KMS-11 (cell line): ENCODE measurements around the gene USP48.

ENCODE experiments used
- H2AFZ ChIP-seq: fragments of 200-600 bp; sonication (generic); 2 replicates; pipeline ENCODE4 v1.6.1; 2016; ENCODE audit warnings: antibody characterized with exemption, mixed run types, low read depth
- H3K27ac ChIP-seq: fragments of 200-600 bp; sonication (generic); 2 replicates; pipeline ENCODE4 v1.6.1; 2016; ENCODE audit warnings: mild to moderate bottlenecking, mixed run types
- H3K27me3 ChIP-seq: fragments of 200-600 bp; sonication (generic); 2 replicates; pipeline ENCODE4 v1.6.1; 2017; ENCODE audit warnings: mild to moderate bottlenecking, low read depth, mixed run types, moderate library complexity; ENCODE audit not compliant: insufficient read depth
- H3K36me3 ChIP-seq: fragments of 200-600 bp; sonication (generic); 2 replicates; pipeline ENCODE4 v1.6.1; 2017; ENCODE audit warnings: mild to moderate bottlenecking, mixed run types; ENCODE audit not compliant: insufficient read depth
- H3K4me1 ChIP-seq: fragments of 200-600 bp; sonication (generic); 2 replicates; pipeline ENCODE4 v1.6.1; 2016; ENCODE audit warnings: mild to moderate bottlenecking, low read depth, mixed run types; ENCODE audit not compliant: poor library complexity, severe bottlenecking
- H3K4me2 ChIP-seq: fragments of 200-600 bp; sonication (generic); 2 replicates; pipeline ENCODE4 v1.7.0; 2016; ENCODE audit warnings: mild to moderate bottlenecking, mixed run types
- H3K4me3 ChIP-seq: fragments of 200-600 bp; sonication (generic); IDR thresholded peaks from 2 replicates; pipeline ENCODE4 v1.6.1; 2017; ENCODE audit warnings: low read depth, low read length, mixed read lengths; ENCODE audit not compliant: insufficient read depth
- H3K79me2 ChIP-seq: fragments of 200-600 bp; sonication (generic); 2 replicates; pipeline ENCODE4 v1.6.1; 2016; ENCODE audit warnings: low read depth, mixed run types; ENCODE audit not compliant: insufficient read depth
- H3K9ac ChIP-seq: fragments of 200-600 bp; sonication (generic); 2 replicates; pipeline ENCODE4 v1.6.1; 2016; ENCODE audit warnings: mild to moderate bottlenecking, mixed run types
- H4K20me1 ChIP-seq: fragments of 200-600 bp; sonication (generic); 2 replicates; pipeline ENCODE4 v1.6.1; 2016; ENCODE audit warnings: mild to moderate bottlenecking, mixed run types; ENCODE audit not compliant: insufficient read depth
- CTCF ChIP-seq: fragments of 200-600 bp; sonication (generic); conservative IDR thresholded peaks from 2 replicates; pipeline ENCODE4 v1.6.1; 2017; ENCODE audit warnings: low read depth, mild to moderate bottlenecking, antibody characterized with exemption, low read length, moderate library complexity, mixed read lengths

USP48 gene

DNA sequence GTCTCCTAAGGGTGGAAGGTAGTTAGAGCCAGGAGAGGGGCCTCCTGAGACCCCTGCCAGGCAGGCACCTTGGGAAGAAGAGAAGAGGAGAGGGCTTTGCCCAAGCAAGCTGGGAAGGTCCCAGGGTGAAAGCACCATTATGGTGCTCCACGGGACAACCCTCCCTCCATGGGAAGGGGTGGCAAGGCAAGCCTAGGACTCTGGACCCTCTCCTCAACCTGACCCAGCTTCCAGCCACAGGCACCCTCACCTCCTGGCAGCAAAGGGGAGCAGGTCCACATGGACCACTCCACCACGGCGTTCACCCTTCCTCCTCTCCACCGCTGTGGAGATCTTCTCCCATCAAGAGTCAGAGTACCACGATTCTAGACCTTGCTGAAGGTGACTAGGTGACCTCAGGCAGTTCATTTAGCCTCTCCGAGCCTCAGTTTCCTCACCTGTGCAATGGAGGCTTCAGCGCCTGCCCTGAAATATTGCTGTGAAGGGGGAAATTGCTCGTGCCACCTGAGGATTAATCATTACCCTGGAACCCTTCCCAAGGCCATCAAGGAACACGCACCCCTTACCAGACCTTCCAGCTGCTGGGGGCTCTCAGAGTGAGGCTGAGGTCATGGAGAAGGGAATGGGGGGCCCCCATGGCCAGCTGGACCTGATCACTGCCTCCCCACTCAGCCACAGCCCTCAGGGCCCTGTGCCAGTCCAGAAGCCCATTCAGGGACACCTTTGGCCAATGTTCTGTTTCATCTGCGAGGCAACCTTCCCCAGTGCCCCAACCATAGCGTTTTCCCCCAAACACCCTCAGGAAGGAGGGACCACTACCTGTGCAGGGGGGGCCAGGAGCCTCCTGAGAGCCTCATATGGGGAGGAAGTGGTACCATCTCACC is 115.4 kb downstream of the USP48 start:
- no peak overlapping the region for H3K4me3 ChIP-seq
- H3K36me3 ChIP-seq, result no peaks in the 10 kb centered on the region
- H3K79me2 ChIP-seq, result no peaks in the 10 kb centered on the region
- no peak overlapping the region for H2AFZ ChIP-seq
- H3K9ac ChIP-seq, result no peak overlapping the region
- no peak for TF ChIP-seq CTCF
- no peak overlapping the region for H3K27ac ChIP-seq
- no peak overlapping the region for H3K4me2 ChIP-seq
- H4K20me1 ChIP-seq, result no peaks in the 10 kb centered on the region
- H3K4me1 ChIP-seq, result no peaks in the 10 kb centered on the region
- peaks cover 55% of the 10 kb centered on the region for H3K27me3 ChIP-seq

GRCh38 chr1:21666576-21667320 is 116.2 kb downstream of the USP48 start:
- H3K27ac ChIP-seq, result no peak overlapping the region
- no peaks in the 10 kb centered on the region for H3K36me3 ChIP-seq
- no peak overlapping the region for H3K9ac ChIP-seq
- no peak overlapping the region for H2AFZ ChIP-seq
- no peaks in the 10 kb centered on the region for H4K20me1 ChIP-seq
- no peaks in the 10 kb centered on the region for H3K79me2 ChIP-seq
- H3K4me1 ChIP-seq, result no peaks in the 10 kb centered on the region
- H3K4me2 ChIP-seq, result no peak overlapping the region
- TF ChIP-seq CTCF, result no peak
- no peak overlapping the region for H3K4me3 ChIP-seq
- peaks cover 56% of the 10 kb centered on the region for H3K27me3 ChIP-seq

GRCh38 chr1:21665711-21666575 is 117.0 kb downstream of the USP48 start:
- TF ChIP-seq CTCF, result no peak
- no peak overlapping the region for H3K4me2 ChIP-seq
- no peak overlapping the region for H3K9ac ChIP-seq
- H3K4me1 ChIP-seq, result no peaks in the 10 kb centered on the region
- H3K36me3 ChIP-seq, result no peaks in the 10 kb centered on the region
- H3K4me3 ChIP-seq, result no peak overlapping the region
- H3K27ac ChIP-seq, result no peak overlapping the region
- H4K20me1 ChIP-seq, result no peaks in the 10 kb centered on the region
- H3K79me2 ChIP-seq, result no peaks in the 10 kb centered on the region
- peaks cover 64% of the 10 kb centered on the region for H3K27me3 ChIP-seq
- H2AFZ ChIP-seq, result no peak overlapping the region

DNA sequence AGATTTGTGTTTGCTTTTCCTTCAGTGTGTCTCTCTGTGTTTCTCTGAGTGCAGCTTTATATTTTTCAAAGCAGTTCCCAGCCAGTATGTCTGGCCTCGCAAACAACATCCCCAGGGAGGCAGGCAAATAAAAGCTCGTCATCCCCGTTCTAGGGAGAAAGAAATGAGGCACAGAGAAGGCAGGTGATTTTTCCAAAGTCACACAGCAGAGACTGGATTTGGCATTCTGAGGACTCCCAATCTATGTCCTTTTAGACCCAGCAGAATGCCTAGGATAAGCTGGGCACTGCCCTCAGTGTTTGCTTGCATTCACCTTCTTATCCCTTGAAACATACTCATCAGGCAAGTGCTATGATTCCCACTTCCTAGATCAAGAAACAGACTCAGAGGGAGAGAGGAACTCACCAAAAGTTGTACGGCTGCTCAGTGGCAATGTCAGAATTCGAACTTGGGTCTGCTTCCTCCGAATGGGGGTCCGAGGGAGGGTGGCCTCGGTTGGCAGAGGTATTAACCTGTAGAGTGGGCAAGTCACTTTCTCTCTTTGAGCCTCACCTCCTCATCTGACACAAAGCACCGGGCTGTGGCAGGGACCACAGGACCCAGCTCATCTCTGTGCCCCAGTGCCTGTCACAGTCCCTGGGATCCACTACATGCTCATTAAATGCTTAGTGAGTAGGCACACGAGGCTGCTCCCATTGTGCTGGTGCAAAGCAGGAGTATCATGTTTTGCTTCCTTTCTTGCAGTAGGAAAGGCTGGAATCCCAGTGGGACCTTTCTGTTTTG is 118.0 kb downstream of the USP48 start:
- Histone ChIP-seq H3K36me3 (no peaks in the 10 kb centered on the region), H3K27me3 (peaks cover 64% of the 10 kb centered on the region), H3K27ac (no peak overlapping the region), H3K4me2 (no peak overlapping the region), H2AFZ (no peak overlapping the region), H3K79me2 (no peaks in the 10 kb centered on the region), H3K9ac (no peak overlapping the region), H4K20me1 (no peaks in the 10 kb centered on the region), H3K4me3 (no peak overlapping the region), H3K4me1 (no peaks in the 10 kb centered on the region)
- TF ChIP-seq CTCF, result no peak
